ENCODE data around the gene BRINP1. TPM values are rescaled to one million over a fixed set of nuclear protein-coding genes. Genes with fewer than 3 reads are reported as not detected.

BRINP1 gene
- total and polyA plus RNA-seq, 2 donors (not counting 3 experiments of a cell fraction or from before 2014, with no cell fraction given) = 0.04 TPM; not detected in 1

DNA sequence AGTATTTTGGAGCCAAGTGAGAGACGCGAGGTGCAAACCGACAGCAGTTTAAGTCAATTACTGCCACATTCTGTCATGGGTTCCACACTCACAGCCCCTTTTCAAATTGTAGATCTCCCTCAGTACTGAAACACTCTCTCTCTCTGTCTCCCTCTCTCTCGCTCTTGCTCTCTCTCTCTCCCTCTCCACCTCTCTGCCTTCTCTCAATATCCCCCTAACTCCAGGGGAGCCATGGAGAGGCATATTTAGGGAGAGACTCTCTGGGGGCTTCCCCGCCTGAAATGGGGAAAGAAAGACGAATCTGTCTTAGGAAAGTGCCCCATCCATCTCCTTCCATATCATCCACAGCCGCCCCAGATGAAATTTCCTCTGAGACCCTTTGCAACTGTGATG lies 1.6 kb downstream of the BRINP1 start:
- FAIRE-seq = no peak
- Histone ChIP-seq H3K36me3 (ENCODE audit: control insufficient read depth in 2 of 2, extremely low read depth in 1 of 2, insufficient read depth in 2 of 2, low read length in 2 of 2) (no peaks in the 10 kb centered on the region), H4K20me1 (replicated peaks; ENCODE audit: control insufficient read depth, extremely low read depth, insufficient read depth, low read length) (no peaks in the 10 kb centered on the region), H3K4me1 (ENCODE audit: control insufficient read depth, extremely low read depth, insufficient read depth, low read length) (no peaks in the 10 kb centered on the region), H2AFZ (ENCODE audit: low read depth, low read length) (no peak overlapping the region), H3K9ac (replicated peaks; ENCODE audit: extremely low read depth, insufficient read depth, low read length) (no peak overlapping the region), H3K4me3 (replicated peaks in 1 of 3; ENCODE audit: insufficient read depth in 1 of 3, low read depth in 1 of 3, low read length in 3 of 3) (no peak overlapping the region), H3K9me1 (replicated peaks; ENCODE audit: control insufficient read depth, extremely low read depth, insufficient read depth, low read length) (no peaks in the 10 kb centered on the region), H3K9me3 (replicated peaks; ENCODE audit: control insufficient read depth, insufficient read depth, low read length) (no peaks in the 10 kb centered on the region), H3K4me2 (ENCODE audit: insufficient read depth, low read length) (no peak overlapping the region), H3K79me2 (ENCODE audit: control insufficient read depth, insufficient read depth, low read length) (no peaks in the 10 kb centered on the region), H3K27me3 (ENCODE audit: control insufficient read depth in 2 of 2, insufficient read depth in 2 of 2, low read length in 2 of 2) (peaks cover 0 to 16% of the 10 kb centered on the region in 2 experiments), H3K27ac (ENCODE audit: insufficient read depth, low read depth, low read length) (no peak overlapping the region)
- TF ChIP-seq, protein P1, sequence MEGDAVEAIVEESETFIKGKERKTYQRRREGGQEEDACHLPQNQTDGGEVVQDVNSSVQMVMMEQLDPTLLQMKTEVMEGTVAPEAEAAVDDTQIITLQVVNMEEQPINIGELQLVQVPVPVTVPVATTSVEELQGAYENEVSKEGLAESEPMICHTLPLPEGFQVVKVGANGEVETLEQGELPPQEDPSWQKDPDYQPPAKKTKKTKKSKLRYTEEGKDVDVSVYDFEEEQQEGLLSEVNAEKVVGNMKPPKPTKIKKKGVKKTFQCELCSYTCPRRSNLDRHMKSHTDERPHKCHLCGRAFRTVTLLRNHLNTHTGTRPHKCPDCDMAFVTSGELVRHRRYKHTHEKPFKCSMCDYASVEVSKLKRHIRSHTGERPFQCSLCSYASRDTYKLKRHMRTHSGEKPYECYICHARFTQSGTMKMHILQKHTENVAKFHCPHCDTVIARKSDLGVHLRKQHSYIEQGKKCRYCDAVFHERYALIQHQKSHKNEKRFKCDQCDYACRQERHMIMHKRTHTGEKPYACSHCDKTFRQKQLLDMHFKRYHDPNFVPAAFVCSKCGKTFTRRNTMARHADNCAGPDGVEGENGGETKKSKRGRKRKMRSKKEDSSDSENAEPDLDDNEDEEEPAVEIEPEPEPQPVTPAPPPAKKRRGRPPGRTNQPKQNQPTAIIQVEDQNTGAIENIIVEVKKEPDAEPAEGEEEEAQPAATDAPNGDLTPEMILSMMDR (IDR thresholded peaks at IDR 0.05; ENCODE audit: extremely low read depth in 1 of 2, insufficient read depth in 1 of 2, low read depth in 1 of 2, low read length in 2 of 2) = no peak
- TF ChIP-seq FOS (IDR thresholded peaks at IDR 0.05; ENCODE audit: borderline replicate concordance, insufficient read depth, low read length) = no peak
- CTCF ChIA-PET = no interaction called here
- BruUV-seq (replicated peaks) = no TSS peak
- DNase-seq (ENCODE audit: low read depth, low spot score) = no peak
- POLR2A ChIA-PET = no interaction called here
- intact Hi-C loops (cut with micrococcal nuclease) (loop anchor here (5.0 kb wide), 2 partner anchors 1110 to 1195 kb away; no protein-coding TSS in a partner anchor), dilution Hi-C loops (cut with MboI; ENCODE audit: extremely low pct_ligation_motif_present, low sequenced_read_pairs) (no loop called here)

DNA sequence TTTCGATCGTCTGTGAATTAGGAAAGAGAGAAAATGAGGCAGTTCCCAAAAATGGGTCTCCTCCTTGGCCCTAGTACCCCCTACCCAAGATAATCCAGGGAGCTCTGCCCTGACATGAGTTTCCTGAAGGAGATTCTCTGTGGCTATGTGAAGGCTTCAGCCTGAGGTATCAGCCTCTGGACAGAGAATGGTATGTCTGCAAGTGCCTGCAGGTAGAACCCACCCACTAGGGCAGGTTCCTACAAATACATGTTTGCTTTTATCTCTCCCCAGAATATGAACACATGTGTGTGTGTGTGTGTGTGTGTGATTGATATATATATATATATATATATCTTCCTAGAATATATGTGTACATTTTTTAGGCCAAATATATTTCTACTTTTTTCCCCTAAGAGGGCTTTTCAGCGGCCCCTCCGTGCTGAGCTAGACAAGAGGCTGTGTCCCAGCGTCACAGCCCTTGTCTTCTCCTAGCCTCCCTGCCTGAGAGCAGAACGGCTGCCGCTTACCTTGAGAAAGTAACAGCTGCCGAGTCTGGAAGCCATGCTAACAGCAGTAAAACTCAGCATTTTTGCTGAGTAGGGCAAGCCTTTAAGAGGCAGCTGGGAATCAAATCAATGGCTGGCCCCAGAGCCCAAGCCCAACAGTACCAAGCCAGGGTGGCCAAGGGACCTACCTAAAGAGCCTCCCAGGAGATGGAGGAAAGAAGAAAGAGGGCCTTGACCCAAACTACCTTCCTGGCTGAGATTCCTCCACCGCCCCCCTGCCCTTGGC lies 2.1 kb downstream of the BRINP1 start:
- CTCF ChIA-PET = interaction anchor here (0.6 kb wide), 1 partner anchor 1770 kb away, joined by 3 read pairs; no protein-coding TSS in a partner anchor
- dilution Hi-C loops (cut with MboI; ENCODE audit: extremely low pct_ligation_motif_present, low sequenced_read_pairs) = no loop called here
- Histone ChIP-seq H3K4me1 (ENCODE audit: control insufficient read depth, extremely low read depth, insufficient read depth, low read length) (no peaks in the 10 kb centered on the region), H3K9ac (replicated peaks; ENCODE audit: extremely low read depth, insufficient read depth, low read length) (no peak overlapping the region), H3K9me1 (replicated peaks; ENCODE audit: control insufficient read depth, extremely low read depth, insufficient read depth, low read length) (no peaks in the 10 kb centered on the region), H3K9me3 (replicated peaks; ENCODE audit: control insufficient read depth, insufficient read depth, low read length) (no peaks in the 10 kb centered on the region), H3K27me3 (ENCODE audit: control insufficient read depth in 2 of 2, insufficient read depth in 2 of 2, low read length in 2 of 2) (peaks cover 0 to 16% of the 10 kb centered on the region in 2 experiments), H3K4me2 (ENCODE audit: insufficient read depth, low read length) (no peak overlapping the region), H3K79me2 (ENCODE audit: control insufficient read depth, insufficient read depth, low read length) (no peaks in the 10 kb centered on the region), H4K20me1 (replicated peaks; ENCODE audit: control insufficient read depth, extremely low read depth, insufficient read depth, low read length) (no peaks in the 10 kb centered on the region), H3K27ac (ENCODE audit: insufficient read depth, low read depth, low read length) (no peak overlapping the region), H3K4me3 (replicated peaks in 1 of 3; ENCODE audit: insufficient read depth in 1 of 3, low read depth in 1 of 3, low read length in 3 of 3) (no peak overlapping the region), H2AFZ (ENCODE audit: low read depth, low read length) (no peak overlapping the region), H3K36me3 (ENCODE audit: control insufficient read depth in 2 of 2, extremely low read depth in 1 of 2, insufficient read depth in 2 of 2, low read length in 2 of 2) (no peaks in the 10 kb centered on the region)
- intact Hi-C loops (cut with micrococcal nuclease) = loop anchor here (5.0 kb wide), 2 partner anchors 1110 to 1195 kb away; no protein-coding TSS in a partner anchor
- no TSS peak for BruUV-seq (replicated peaks)
- no peak for TF ChIP-seq JUN (IDR thresholded peaks at IDR 0.05; ENCODE audit: borderline replicate concordance, insufficient read depth, insufficient read length, low read depth)
- TF ChIP-seq, protein P2, sequence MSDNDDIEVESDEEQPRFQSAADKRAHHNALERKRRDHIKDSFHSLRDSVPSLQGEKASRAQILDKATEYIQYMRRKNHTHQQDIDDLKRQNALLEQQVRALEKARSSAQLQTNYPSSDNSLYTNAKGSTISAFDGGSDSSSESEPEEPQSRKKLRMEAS (IDR thresholded peaks at IDR 0.05; ENCODE audit: insufficient read depth, insufficient read length) = no peak
- TF ChIP-seq FOS (IDR thresholded peaks at IDR 0.05; ENCODE audit: borderline replicate concordance, insufficient read depth, low read length) = no peak
- TF ChIP-seq EZH2 (IDR thresholded peaks at IDR 0.05; ENCODE audit: borderline replicate concordance, low read depth, low read length, severe bottlenecking) = no peak
- TF ChIP-seq GATA2 (IDR thresholded peaks at IDR 0.05; ENCODE audit: insufficient read depth, insufficient read length, low read depth, low read length) = no peak
- TF ChIP-seq, protein P1 (IDR thresholded peaks at IDR 0.05; ENCODE audit: extremely low read depth in 1 of 2, insufficient read depth in 1 of 2, low read depth in 1 of 2, low read length in 2 of 2) = no peak
- no peak for TF ChIP-seq POLR2AphosphoS5 (IDR thresholded peaks at IDR 0.05; ENCODE audit: insufficient read depth, low read depth, low read length)
- TF ChIP-seq MYC (IDR thresholded peaks at IDR 0.05; ENCODE audit: low read depth, low read length) = no peak
- no peak for TF ChIP-seq POLR2A (IDR thresholded peaks at IDR 0.05; ENCODE audit: low read depth, low read length)
- DNase-seq (ENCODE audit: low read depth, low spot score) (no peak), FAIRE-seq (no peak)
- POLR2A ChIA-PET = no interaction called here

Data from endothelial cell of umbilical vein (primary cell).